SU-DHL-6 (cell line): ENCODE data around the gene DSN1.

Experiments
- H2AFZ ChIP-seq: fragments of 200-600 bp; sonication (generic); 2 replicates; pipeline ENCODE4 v1.6.1; 2014; ENCODE audit warnings: low read depth, mild to moderate bottlenecking, moderate library complexity, mixed read lengths, antibody characterized with exemption, low read length; ENCODE audit not compliant: severe bottlenecking
- H3F3A ChIP-seq: fragments of 200-600 bp; shearing (Covaris generic); 2 replicates; pipeline ENCODE4 v1.6.0; 2016; ENCODE audit warnings: antibody characterized with exemption, mild to moderate bottlenecking; ENCODE audit not compliant: insufficient read depth
- H3K27ac ChIP-seq: fragments of 200-600 bp; sonication (generic); 2 replicates; pipeline ENCODE4 v1.5.1; 2016; ENCODE audit warnings: low read depth, mild to moderate bottlenecking, low read length, moderate library complexity, mixed read lengths
- H3K27me3 ChIP-seq: fragments of 200-600 bp; sonication (generic), shearing (Covaris generic); 2 replicates; pipeline ENCODE4 v1.6.0; 2014; ENCODE audit warnings: mild to moderate bottlenecking, low read length
- H3K36me3 ChIP-seq: fragments of 200-600 bp; sonication (generic); 2 replicates; pipeline ENCODE4 v1.6.1; 2014; ENCODE audit warnings: mild to moderate bottlenecking, low read length, mixed read lengths
- H3K4me2 ChIP-seq: fragments of 300-600, 200-600 bp; shearing (Covaris generic), sonication (generic); 2 replicates; pipeline ENCODE4 v1.6.0; 2014; ENCODE audit warnings: low read length, low read depth, mild to moderate bottlenecking; ENCODE audit not compliant: poor library complexity, severe bottlenecking
- H3K4me3 ChIP-seq: fragments of 200-600 bp; sonication (generic); 2 replicates; pipeline ENCODE4 v1.5.1; 2014; ENCODE audit warnings: antibody characterized with exemption, low read length, mild to moderate bottlenecking, mixed read lengths; ENCODE audit not compliant: insufficient read depth, poor library complexity, severe bottlenecking
- H3K79me2 ChIP-seq: fragments of 200-600 bp; sonication (generic); 2 replicates; pipeline ENCODE4 v1.6.1; 2014; ENCODE audit warnings: mild to moderate bottlenecking, low read length, moderate library complexity; ENCODE audit not compliant: insufficient read depth
- H3K9ac ChIP-seq: fragments of 200-600 bp; sonication (generic); 2 replicates; pipeline ENCODE4 v1.7.0; 2014; ENCODE audit warnings: mild to moderate bottlenecking, low read length
- H3K9me2 ChIP-seq: fragments of 200-600 bp; sonication (generic); replicated peaks from 2 replicates; pipeline ENCODE4 v1.6.1; 2014; ENCODE audit warnings: low read length; ENCODE audit not compliant: insufficient read depth
- H3K9me3 ChIP-seq: fragments of 200-600 bp; sonication (generic); 2 replicates; pipeline ENCODE4 v1.6.1; 2014; ENCODE audit warnings: low read length, mixed read lengths; ENCODE audit not compliant: insufficient read depth
- H4K20me1 ChIP-seq: fragments of 200-600 bp; sonication (generic); 2 replicates; pipeline ENCODE4 v1.6.1; 2014; ENCODE audit warnings: low read depth, mild to moderate bottlenecking, antibody characterized with exemption, low read length, moderate library complexity, mixed read lengths
- EZH2phosphoT487 ChIP-seq: fragments of 200-600 bp; sonication (generic), shearing (Covaris generic); conservative IDR thresholded peaks from 2 replicates; pipeline ENCODE4 v1.6.1; 2018; ENCODE audit warnings: mild to moderate bottlenecking, antibody characterized with exemption, low read length, moderate library complexity, mixed read lengths
- TF ChIP-seq, protein P1 (sequence below): fragments of 200-600 bp; sonication (generic); IDR thresholded peaks from one replicate; pipeline ENCODE4 v1.5.1; 2017; ENCODE audit warnings: antibody characterized with exemption, mild to moderate bottlenecking, low read length, moderate library complexity; ENCODE audit not compliant: insufficient read depth, poor library complexity, severe bottlenecking

DSN1 gene

DNA sequence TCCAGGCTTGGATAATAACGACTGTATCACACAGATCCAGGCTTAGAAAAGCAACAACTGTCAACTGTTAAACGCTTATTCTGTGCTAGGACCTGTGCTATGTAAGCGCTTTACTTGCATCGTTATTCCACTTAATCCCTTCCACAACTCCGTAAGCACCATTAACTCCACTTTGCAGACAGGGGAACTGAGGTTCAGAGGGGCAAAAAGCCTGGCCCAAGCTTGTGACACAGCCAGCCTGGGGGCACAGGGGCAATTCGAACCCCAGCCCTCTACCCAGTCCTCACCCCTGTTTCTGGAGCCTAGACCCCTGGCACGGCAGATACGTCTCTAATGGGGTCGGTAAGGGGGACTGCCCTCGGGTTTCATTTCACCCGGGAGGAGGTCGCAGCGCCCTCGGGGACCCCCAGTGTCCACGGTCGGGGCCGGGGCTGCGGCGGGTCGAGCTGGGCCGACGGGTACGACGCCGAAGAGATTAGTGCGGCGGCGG is 411 bp downstream of the DSN1 start:
- H4K20me1 ChIP-seq = no peaks in the 10 kb centered on the region
- H3K9me2 ChIP-seq = no peaks in the 10 kb centered on the region
- peak overlapping the region; percentile 47 for H2AFZ ChIP-seq
- peak overlapping the region; percentile 90 for H3K9ac ChIP-seq
- H3K4me2 ChIP-seq = peak overlapping the region; percentile 94
- H3K79me2 ChIP-seq = peaks cover 23% of the 10 kb centered on the region
- peaks cover 13% of the 10 kb centered on the region; the same call in 1 of the 2 replicates for H3K36me3 ChIP-seq
- H3K4me3 ChIP-seq = peak overlapping the region; percentile 75
- H3K27me3 ChIP-seq = no peaks in the 10 kb centered on the region
- H3K9me3 ChIP-seq = no peaks in the 10 kb centered on the region
- TF ChIP-seq, protein P1, sequence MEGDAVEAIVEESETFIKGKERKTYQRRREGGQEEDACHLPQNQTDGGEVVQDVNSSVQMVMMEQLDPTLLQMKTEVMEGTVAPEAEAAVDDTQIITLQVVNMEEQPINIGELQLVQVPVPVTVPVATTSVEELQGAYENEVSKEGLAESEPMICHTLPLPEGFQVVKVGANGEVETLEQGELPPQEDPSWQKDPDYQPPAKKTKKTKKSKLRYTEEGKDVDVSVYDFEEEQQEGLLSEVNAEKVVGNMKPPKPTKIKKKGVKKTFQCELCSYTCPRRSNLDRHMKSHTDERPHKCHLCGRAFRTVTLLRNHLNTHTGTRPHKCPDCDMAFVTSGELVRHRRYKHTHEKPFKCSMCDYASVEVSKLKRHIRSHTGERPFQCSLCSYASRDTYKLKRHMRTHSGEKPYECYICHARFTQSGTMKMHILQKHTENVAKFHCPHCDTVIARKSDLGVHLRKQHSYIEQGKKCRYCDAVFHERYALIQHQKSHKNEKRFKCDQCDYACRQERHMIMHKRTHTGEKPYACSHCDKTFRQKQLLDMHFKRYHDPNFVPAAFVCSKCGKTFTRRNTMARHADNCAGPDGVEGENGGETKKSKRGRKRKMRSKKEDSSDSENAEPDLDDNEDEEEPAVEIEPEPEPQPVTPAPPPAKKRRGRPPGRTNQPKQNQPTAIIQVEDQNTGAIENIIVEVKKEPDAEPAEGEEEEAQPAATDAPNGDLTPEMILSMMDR = no peak
- no peak for TF ChIP-seq EZH2phosphoT487
- H3F3A ChIP-seq = peaks cover 20% of the 10 kb centered on the region
- peak overlapping the region; percentile 43 for H3K27ac ChIP-seq

DNA sequence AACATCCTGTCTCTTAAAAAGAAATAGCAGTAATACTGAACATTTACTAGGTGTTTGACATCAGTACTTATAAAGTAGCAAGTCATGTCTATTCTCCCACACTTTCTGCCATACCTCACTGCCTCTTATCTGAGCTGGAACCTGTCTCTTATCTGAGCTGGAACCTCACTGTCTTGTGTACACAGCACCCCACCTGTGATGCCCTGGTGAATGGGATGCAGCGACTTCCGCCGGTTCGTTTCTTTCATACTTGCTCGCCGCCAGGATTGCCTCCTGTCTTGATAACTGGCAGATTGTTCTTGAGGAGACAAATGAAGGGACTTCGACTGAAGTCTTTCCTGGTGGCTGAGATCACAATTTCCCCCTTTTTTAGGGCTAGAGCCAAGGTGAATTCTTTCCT is 2.9 kb downstream of the DSN1 start:
- H3K9me2 ChIP-seq = no peaks in the 10 kb centered on the region
- no peak for TF ChIP-seq EZH2phosphoT487
- TF ChIP-seq, protein P1 = no peak
- H3K36me3 ChIP-seq = peaks cover 13% of the 10 kb centered on the region; the same call in 1 of the 2 replicates
- H3K27ac ChIP-seq = no peak overlapping the region
- H3K27me3 ChIP-seq = no peaks in the 10 kb centered on the region
- no peak overlapping the region for H3K4me2 ChIP-seq
- no peak overlapping the region for H3K4me3 ChIP-seq
- H3F3A ChIP-seq = peaks cover 13% of the 10 kb centered on the region; the same call in 1 of the 2 replicates
- H4K20me1 ChIP-seq = no peaks in the 10 kb centered on the region
- no peak overlapping the region for H2AFZ ChIP-seq
- peaks cover 23% of the 10 kb centered on the region for H3K79me2 ChIP-seq
- no peaks in the 10 kb centered on the region for H3K9me3 ChIP-seq
- H3K9ac ChIP-seq = peak overlapping the region; percentile 29

DNA sequence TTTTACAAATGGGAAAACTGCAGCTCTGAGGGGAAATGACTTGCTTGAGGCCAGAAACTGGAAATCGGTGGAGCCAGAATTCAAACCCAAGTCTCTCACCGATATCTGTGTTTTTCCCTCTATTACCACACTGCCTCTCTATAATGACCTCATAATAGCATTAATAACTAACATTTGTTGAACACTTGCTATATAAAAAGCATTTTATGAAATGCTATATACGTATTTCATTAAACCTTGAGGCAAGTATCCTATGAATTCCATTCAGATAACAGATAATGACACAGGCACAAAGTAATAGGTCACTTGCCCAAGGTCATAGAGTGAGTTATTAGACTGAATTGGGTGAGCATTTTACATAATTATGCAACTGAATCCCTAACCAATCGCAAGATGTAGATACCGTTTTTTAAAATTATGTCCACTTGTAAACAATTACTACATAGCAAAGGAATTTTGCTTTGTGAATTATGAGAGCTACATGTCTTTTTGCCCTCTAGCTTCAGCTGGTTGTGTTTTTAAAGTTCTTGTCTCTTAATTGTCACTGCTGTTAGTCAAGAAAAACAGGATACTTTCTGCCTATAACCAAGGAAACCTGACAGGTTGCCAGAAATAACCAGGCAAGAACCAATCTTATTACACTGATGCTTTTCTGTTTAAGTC is 4.7 kb downstream of the DSN1 start:
- peaks cover 13% of the 10 kb centered on the region; the same call in 1 of the 2 replicates for H3K36me3 ChIP-seq
- H2AFZ ChIP-seq = no peak overlapping the region
- no peak overlapping the region for H3K4me3 ChIP-seq
- 0 out of 2 replicates have a peak, but pooled peaks cover 5% of the 10 kb centered on the region for H3F3A ChIP-seq
- no peak overlapping the region for H3K27ac ChIP-seq
- TF ChIP-seq EZH2phosphoT487 = no peak
- TF ChIP-seq, protein P1 = no peak
- no peaks in the 10 kb centered on the region for H3K9me3 ChIP-seq
- no peak overlapping the region for H3K9ac ChIP-seq
- H3K79me2 ChIP-seq = peaks cover 23% of the 10 kb centered on the region
- H3K4me2 ChIP-seq = peak overlapping the region; percentile 5
- H3K27me3 ChIP-seq = no peaks in the 10 kb centered on the region
- no peaks in the 10 kb centered on the region for H3K9me2 ChIP-seq
- no peaks in the 10 kb centered on the region for H4K20me1 ChIP-seq
